ENCODE data around the gene SDF2L1. TPM values are rescaled to one million over a fixed set of nuclear protein-coding genes. Genes with fewer than 3 reads are reported as not detected.
"Not testable (repeated sequence)": the region's sequence is repeated elsewhere in the genome, so short reads cannot be mapped to it uniquely, and the experiment has no call there.

SDF2L1 gene, protein sequence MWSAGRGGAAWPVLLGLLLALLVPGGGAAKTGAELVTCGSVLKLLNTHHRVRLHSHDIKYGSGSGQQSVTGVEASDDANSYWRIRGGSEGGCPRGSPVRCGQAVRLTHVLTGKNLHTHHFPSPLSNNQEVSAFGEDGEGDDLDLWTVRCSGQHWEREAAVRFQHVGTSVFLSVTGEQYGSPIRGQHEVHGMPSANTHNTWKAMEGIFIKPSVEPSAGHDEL
- total RNA-seq (ENCODE audit: unreplicated experiment), result 24.0 TPM
- long read RNA-seq, transcript SDF2L1-201 (3 exons, 865 nt), result major isoform, 18 of 18 reads
- long read RNA-seq, partial matches to known transcripts, result 0 of 18 reads
- long read RNA-seq, other reads (novel, unspliced or antisense), result 0 of 18 reads

DNA sequence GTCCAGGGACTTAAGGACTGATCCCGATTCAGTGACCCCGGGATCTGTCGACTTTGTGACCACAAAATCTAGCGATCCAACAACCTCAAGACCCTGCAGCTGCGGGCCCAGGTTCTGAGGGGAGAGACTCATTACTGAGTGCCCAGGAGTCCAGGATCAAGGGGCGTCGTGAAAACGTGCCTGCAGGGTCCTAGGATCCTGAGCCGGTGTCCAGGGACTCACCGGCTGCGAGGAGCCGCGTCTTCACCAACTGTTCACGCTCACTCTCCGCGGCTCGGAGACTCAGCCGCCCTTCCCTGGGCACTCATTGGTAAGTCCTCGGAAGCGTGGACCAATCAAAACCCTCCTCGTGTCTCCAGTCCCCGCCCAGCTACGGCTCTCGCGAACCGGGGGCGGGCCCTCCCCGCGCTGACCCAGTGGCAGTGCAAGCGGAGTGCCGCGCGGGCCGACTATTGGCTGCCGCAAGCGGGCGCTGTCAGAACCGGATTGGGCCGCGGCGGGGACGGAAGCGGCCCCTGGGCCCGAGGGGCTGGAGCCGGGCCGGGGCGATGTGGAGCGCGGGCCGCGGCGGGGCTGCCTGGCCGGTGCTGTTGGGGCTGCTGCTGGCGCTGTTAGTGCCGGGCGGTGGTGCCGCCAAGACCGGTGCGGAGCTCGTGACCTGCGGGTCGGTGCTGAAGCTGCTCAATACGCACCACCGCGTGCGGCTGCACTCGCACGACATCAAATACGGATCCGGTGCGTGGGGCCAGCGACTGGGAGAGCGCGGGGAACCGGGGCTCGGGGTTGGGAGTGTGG, at the start of gene SDF2L1:
Gene SDF2L1, plus strand, starts transcription at position 514 of the 795 bp plus-strand sequence. Its CDS starts 35 bp downstream, at position 549.
- Mint-ChIP-seq H3K9me3 (ENCODE audit: unreplicated experiment) (peaks cover 2% of the 10 kb centered on the region), H3K27ac (ENCODE audit: unreplicated experiment) (peak within 1 kb of the TSS; percentile 86)

DNA sequence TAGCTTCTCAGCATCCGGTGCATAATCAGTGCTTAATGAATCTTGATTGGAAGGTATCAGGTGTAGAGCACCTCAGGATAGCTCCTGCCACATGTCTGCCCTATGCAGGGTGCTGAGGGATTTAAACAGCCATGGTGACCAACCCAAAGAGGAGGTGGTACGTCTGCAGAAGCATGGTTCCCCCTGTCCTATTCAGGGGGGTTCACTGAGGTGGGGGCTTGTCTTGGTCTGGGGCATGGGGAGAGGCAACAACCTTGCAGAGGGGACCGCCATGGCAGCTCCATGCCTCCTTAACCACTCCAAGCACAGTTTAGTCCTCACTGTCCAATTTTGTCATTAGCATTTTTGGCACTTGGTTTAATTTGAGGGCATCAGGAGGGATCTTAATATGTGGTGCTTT, 49.7 kb upstream of the SDF2L1 start:
- Mint-ChIP-seq H3K27me3 (ENCODE audit: unreplicated experiment) (peaks cover 4% of the 10 kb centered on the region), H3K4me1 (ENCODE audit: low read depth, unreplicated experiment) (peaks cover 37% of the 10 kb centered on the region), H3K4me3 (ENCODE audit: unreplicated experiment) (no peak overlapping the region), H3K36me3 (ENCODE audit: unreplicated experiment) (peaks cover 6% of the 10 kb centered on the region), H3K27ac (ENCODE audit: unreplicated experiment) (no peak overlapping the region), H3K9me3 (ENCODE audit: unreplicated experiment) (peaks cover 12% of the 10 kb centered on the region)
- DNase-seq, result no peak
- TF ChIP-seq, protein P1, sequence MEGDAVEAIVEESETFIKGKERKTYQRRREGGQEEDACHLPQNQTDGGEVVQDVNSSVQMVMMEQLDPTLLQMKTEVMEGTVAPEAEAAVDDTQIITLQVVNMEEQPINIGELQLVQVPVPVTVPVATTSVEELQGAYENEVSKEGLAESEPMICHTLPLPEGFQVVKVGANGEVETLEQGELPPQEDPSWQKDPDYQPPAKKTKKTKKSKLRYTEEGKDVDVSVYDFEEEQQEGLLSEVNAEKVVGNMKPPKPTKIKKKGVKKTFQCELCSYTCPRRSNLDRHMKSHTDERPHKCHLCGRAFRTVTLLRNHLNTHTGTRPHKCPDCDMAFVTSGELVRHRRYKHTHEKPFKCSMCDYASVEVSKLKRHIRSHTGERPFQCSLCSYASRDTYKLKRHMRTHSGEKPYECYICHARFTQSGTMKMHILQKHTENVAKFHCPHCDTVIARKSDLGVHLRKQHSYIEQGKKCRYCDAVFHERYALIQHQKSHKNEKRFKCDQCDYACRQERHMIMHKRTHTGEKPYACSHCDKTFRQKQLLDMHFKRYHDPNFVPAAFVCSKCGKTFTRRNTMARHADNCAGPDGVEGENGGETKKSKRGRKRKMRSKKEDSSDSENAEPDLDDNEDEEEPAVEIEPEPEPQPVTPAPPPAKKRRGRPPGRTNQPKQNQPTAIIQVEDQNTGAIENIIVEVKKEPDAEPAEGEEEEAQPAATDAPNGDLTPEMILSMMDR (IDR thresholded peaks at IDR 0.05; ENCODE audit: partially characterized antibody, unreplicated experiment), result no peak

More for the DNA sequence above, at the start of gene SDF2L1:
- TF ChIP-seq, protein P1 (IDR thresholded peaks at IDR 0.05; ENCODE audit: partially characterized antibody, unreplicated experiment), result peak; percentile 7
- Mint-ChIP-seq H3K4me1 (ENCODE audit: low read depth, unreplicated experiment) (peaks cover 14% of the 10 kb centered on the region), H3K27me3 (ENCODE audit: unreplicated experiment) (peaks cover 6% of the 10 kb centered on the region), H3K36me3 (ENCODE audit: unreplicated experiment) (no peaks in the 10 kb centered on the region), H3K4me3 (ENCODE audit: unreplicated experiment) (peak within 1 kb of the TSS; percentile 85)
- DNase-seq, result peak; percentile 97

DNA sequence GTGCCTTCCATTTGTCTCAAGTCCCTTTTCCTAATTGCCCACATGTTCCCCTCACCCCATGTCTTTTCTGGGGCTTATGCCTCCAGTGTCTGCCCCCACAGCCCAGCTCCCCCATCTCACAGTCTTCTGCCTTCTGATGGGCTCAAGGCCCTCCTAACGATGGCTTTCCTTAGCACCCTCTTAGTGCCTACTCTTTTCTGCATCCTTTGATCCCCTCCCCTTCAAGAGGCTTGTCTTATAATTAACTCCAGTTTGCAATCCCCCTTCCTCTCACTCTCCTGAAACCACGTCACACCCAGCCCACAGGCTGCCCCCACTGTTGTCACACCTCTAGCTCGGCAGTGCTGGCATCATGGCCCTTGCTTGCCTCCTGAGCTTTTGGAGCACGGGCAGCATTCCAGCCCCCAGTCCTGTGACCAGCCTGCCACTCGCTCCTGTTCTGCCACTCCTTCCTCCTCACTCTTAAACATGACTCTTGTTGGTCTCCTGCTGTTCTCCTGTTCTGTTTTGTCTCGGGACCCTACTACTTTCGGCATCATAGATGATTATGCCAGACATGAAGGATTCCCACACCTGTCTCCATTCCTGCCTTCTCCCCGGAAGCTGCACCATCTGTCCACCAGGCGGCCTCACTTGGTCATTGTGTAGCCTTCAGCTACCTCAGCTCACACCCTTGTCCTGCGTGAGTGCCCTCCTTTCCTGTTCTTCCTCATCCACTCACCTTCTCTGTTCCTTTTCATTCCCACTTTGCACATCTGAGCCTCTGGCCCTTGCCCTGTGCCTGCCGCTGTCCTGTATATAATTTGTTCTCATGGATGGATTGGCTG, 48.5 kb upstream of the SDF2L1 start:
- Mint-ChIP-seq H3K27me3 (ENCODE audit: unreplicated experiment) (peaks cover 4% of the 10 kb centered on the region), H3K36me3 (ENCODE audit: unreplicated experiment) (peaks cover 6% of the 10 kb centered on the region), H3K4me1 (ENCODE audit: low read depth, unreplicated experiment) (peaks cover 30% of the 10 kb centered on the region), H3K27ac (ENCODE audit: unreplicated experiment) (peak overlapping the region; percentile 0), H3K4me3 (ENCODE audit: unreplicated experiment) (peak overlapping the region; percentile 15), H3K9me3 (ENCODE audit: unreplicated experiment) (peaks cover 12% of the 10 kb centered on the region)
- TF ChIP-seq, protein P1 (IDR thresholded peaks at IDR 0.05; ENCODE audit: partially characterized antibody, unreplicated experiment), result peak; percentile 60
- peak; percentile 47 for DNase-seq

DNA sequence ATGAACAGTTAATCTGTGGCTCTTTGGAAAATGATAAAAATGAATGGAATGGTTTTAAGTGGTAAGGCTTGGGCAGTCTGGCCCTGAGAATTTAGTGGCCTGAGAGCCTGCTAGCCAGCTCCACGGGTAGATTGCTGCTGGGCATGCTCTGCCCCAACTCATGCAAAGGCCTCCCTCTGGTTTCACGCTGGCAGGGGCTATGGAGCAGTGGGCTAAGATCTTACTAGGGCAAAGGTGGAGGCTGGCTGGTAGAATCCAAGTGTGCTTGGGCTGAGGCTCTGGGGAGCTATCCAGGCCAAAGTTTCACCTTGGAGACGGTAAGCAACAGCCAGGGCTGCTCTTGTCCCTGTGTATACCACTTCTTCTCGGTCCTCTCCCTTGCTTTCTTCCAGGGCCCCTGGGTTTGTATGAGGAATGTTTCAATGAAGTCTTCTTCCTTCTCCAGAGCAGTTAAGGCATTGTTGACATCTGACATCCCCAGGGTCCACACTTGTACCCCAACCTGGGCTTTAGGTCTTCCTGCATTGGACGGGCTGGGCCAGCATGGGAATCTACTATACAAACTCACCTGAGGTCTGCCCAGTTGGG, 47.1 kb upstream of the SDF2L1 start:
- Mint-ChIP-seq H3K27me3 (ENCODE audit: unreplicated experiment) (peaks cover 2% of the 10 kb centered on the region), H3K4me3 (ENCODE audit: unreplicated experiment) (no peak overlapping the region), H3K36me3 (ENCODE audit: unreplicated experiment) (peaks cover 6% of the 10 kb centered on the region), H3K27ac (ENCODE audit: unreplicated experiment) (no peak overlapping the region), H3K9me3 (ENCODE audit: unreplicated experiment) (peaks cover 10% of the 10 kb centered on the region), H3K4me1 (ENCODE audit: low read depth, unreplicated experiment) (peaks cover 36% of the 10 kb centered on the region)
- no peak for DNase-seq
- TF ChIP-seq, protein P1 (IDR thresholded peaks at IDR 0.05; ENCODE audit: partially characterized antibody, unreplicated experiment), result no peak

DNA sequence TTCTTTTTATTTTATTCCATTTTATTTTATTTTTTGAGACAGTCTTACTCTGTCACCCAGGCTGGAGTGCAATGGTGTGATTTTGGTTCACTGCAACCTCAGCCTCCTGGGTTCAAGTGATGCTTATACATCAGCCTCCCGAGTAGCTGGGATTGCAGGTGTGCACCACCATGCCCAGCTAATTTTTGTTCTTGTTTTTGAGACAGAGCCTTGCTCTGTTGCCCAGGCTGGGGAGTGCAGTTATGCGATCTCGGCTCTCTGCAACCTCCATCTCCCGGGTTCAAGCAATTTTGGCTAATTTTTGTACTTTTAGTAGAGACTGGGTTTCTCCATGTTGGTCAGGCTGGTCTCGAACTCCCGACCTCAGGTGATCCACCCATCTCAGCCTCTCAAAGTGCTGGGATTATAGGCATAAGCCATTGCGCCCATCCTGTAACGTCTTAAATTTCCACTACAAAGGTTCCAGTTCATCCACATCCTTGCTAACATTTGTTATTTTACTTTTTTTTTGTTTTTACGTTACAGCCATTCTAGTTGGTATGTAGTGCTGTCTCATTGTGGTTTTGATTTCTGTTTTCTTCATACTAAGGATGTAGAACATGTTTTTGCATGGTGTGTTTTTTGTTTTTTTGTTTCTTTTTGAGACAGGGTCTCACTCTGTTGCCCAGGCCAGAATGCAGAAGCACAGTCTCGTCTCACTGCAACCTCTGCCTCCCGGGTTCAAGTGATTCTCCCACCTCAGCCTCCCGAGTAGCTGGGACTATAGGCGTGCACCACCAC, 45.6 kb upstream of the SDF2L1 start:
- not testable (repeated sequence) for H3K27ac Mint-ChIP-seq (ENCODE audit: unreplicated experiment); H3K27me3 Mint-ChIP-seq (ENCODE audit: unreplicated experiment); H3K36me3 Mint-ChIP-seq (ENCODE audit: unreplicated experiment); DNase-seq; H3K4me3 Mint-ChIP-seq (ENCODE audit: unreplicated experiment)
- Mint-ChIP-seq H3K9me3 (ENCODE audit: unreplicated experiment) (peaks cover 10% of the 10 kb centered on the region), H3K4me1 (ENCODE audit: low read depth, unreplicated experiment) (peaks cover 25% of the 10 kb centered on the region)

Measured in glutamatergic neuron (in vitro differentiated cells).